ENCODE results near the gene PRRC2B.
"Not testable (repeated sequence)": the region's sequence is repeated elsewhere in the genome, so short reads cannot be mapped to it uniquely, and the experiment has no call there.

PRRC2B gene

GRCh38 chr9:131545003-131545785 lies 151.3 kb downstream of the PRRC2B start, which contains the start of gene PRRT1B:
TSS of gene PRRT1B (plus strand) at chr9:131545523. CDS start at chr9:131545616, 93 bp downstream.
- Mint-ChIP-seq H3K27ac (no peak within 1 kb of the TSS), H3K36me3 (peaks cover 5% of the 10 kb centered on the region), H3K4me3 (peak within 1 kb of the TSS; percentile 59), H3K9me3 (peaks cover 6% of the 10 kb centered on the region), H3K4me1 (peaks cover 25% of the 10 kb centered on the region)
- DNase-seq (ENCODE audit: low spot score in 2 of 2), result no peak
- no peak for ATAC-seq

- Mint-ChIP-seq H3K4me1 (peaks cover 19% of the 10 kb centered on the region), H3K9me3 (peaks cover 6% of the 10 kb centered on the region), H3K4me3 (peak overlapping the region; percentile 59), H3K36me3 (no peaks in the 10 kb centered on the region), H3K27ac (no peak overlapping the region)
- no peak for ATAC-seq
- DNase-seq (ENCODE audit: low spot score in 2 of 2), result no peak
Measured at GRCh38 chr9:131545786-131546335, 152.0 kb downstream of the PRRC2B start.

- Mint-ChIP-seq H3K36me3 (no peaks in the 10 kb centered on the region), H3K4me1 (peaks cover 18% of the 10 kb centered on the region), H3K27ac (no peak overlapping the region), H3K4me3 (peak overlapping the region; percentile 59), H3K9me3 (peaks cover 6% of the 10 kb centered on the region)
- ATAC-seq (peak; percentile 37), DNase-seq (ENCODE audit: low spot score in 2 of 2) (no peak)
Measured at GRCh38 chr9:131546336-131547084, 152.6 kb downstream of the PRRC2B start.

GRCh38 chr9:131549186-131549585 lies 155.3 kb downstream of the PRRC2B start:
- H3K4me1 Mint-ChIP-seq, result peaks cover 18% of the 10 kb centered on the region
- not testable (repeated sequence) for DNase-seq (ENCODE audit: low spot score in 2 of 2); H3K9me3 Mint-ChIP-seq; ATAC-seq; H3K4me3 Mint-ChIP-seq; H3K36me3 Mint-ChIP-seq; H3K27ac Mint-ChIP-seq
